A172 (cell line): ENCODE measurements around the gene STIMATE. TPM values are rescaled to one million over a fixed set of nuclear protein-coding genes. Genes with fewer than 3 reads are reported as not detected.
A peak's percentile ranks its signal among the peaks of the same experiment; 100 is the strongest.

Experiments
- DNase-seq: peaks from one replicate; pipeline ENCODE4 v3.0.0-alpha.2; 2015; ENCODE audit warnings: low spot score
- total RNA-seq: library from RNA; depleted of rRNA; stranded (reverse); fragments of >200 nt; shearing (Covaris generic); gene quantifications from 2 replicates; pipeline ENCODE4 v1.2.3, GENCODE V29; 2014

The STIMATE gene
- total RNA-seq, 1 experiment from 2014 or later: 10.2 TPM

DNA sequence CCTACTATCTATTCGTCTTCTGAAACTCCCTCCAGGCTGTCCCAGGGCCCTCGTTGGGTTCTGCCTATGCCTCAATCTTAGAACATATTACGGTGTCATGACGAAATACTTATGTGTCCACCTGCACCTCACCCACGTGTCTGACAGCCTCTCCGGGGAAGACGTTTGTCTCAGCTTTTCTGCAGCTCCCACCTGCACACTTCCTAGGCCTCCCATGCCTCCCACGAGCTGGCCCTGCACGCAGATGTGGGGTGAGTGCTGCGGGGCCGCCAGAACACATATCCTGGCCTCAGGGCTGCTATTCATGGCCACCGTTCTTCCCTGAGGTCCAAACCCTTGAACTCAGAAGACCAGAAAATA lies 55.4 kb downstream of the STIMATE start:
- no peak for DNase-seq

GRCh38 chr3:52841211-52841980 lies 56.0 kb downstream of the STIMATE start:
- DNase-seq: no peak

DNA sequence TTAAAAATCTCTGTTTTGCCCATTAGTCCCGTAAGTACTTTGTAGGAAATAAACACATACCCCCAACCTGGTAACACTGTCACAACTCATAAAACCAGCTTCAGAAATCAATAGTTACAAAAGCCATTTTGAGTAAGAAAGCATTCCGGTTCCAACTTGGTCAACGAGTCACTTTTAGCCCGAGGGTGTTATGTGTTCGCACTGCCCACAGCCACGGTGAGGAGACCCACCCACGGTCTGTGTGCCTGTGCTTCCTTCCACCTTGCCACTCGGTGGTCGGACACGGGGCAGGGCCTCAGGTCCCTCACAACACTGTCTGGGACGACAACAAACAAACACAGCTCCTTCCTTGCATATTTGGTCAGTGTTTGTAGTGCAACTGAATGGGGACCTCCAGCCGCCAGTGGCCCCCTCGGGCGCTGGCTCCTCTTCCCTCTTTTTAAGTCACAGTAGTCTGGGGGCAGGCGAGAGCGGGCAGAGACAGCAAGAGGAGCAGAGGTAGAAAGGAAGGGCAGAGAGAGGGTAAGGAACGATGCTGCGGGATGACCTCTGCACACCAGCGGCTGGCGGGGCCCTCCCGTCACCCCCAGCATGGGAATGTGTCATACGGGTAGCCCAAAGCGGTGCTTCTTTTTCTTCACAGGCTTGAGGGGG lies 57.3 kb downstream of the STIMATE start:
- no peak for DNase-seq

DNA sequence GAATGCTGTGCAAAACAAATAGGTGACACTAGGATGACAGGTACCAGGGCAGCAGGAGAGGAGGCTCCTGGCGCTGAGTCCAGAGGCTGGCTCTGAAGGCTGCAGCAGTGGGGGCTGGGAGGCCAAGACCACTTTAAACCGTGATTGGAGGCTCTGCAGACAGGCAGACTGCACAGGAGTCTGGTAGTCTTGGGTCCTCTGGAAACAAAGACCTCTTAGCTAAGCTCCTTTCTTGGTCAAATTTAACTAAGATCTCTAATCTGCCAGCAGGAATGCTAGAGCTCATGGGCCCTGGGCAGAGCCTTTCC lies 58.1 kb downstream of the STIMATE start:
- DNase-seq: no peak

GRCh38 chr3:52838561-52839267 lies 58.6 kb downstream of the STIMATE start:
- DNase-seq: no peak

GRCh38 chr3:52836986-52837385 lies 60.4 kb downstream of the STIMATE start:
- DNase-seq: no peak

GRCh38 chr3:52836471-52836845 lies 60.9 kb downstream of the STIMATE start:
- DNase-seq: no peak

- DNase-seq: no peak
These were observed 61.4 kb downstream of the STIMATE start for GRCh38 chr3:52835766-52836470.

GRCh38 chr3:52834871-52835501 lies 62.4 kb downstream of the STIMATE start, which contains the start of gene MUSTN1:
TSS of gene MUSTN1 (minus strand) at chr3:52835019. CDS start at chr3:52834948, 71 bp downstream.
- DNase-seq: no peak

- no peak for DNase-seq
These were observed 64.1 kb downstream of the STIMATE start for GRCh38 chr3:52833202-52833601.

DNA sequence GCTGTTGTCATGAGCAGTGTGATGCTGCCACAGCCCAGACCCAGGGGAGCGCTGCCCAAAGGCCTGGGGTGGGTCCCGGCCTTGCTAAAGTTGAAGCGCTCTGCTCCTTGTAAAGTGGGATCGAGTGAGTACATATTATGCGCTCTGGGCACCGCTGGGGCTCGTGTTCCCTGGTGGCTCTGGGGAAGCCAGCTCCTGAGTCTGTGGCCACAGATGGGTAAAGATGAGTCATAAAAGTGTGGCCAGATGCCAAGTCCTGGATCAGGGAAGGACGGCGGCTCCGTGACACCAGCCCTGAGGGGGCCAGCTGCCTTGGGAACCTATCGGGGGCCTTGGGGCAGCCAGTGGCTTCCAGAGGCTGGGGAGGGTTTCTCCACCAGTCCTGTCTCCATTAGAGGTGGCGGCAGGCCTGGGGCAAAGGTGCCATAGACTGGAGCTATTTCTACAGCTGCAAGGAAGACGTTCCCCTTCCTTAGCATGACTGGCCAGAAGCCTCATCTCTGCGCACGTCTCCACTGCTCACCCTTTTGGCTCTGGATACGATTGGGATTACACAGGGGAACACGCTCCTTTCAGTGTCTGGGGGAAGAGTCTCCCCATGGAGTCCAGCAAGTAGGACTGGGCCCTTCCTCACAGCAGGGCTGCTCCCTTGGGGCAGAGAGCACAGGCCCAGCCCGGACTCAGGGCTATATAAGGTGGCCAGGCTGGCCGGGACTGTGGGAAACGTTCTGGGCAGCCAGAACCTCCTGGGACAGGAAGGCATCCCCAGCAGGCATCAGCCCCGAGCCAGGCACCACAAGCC lies 65.6 kb downstream of the STIMATE start:
- DNase-seq: peak; percentile 83

DNA sequence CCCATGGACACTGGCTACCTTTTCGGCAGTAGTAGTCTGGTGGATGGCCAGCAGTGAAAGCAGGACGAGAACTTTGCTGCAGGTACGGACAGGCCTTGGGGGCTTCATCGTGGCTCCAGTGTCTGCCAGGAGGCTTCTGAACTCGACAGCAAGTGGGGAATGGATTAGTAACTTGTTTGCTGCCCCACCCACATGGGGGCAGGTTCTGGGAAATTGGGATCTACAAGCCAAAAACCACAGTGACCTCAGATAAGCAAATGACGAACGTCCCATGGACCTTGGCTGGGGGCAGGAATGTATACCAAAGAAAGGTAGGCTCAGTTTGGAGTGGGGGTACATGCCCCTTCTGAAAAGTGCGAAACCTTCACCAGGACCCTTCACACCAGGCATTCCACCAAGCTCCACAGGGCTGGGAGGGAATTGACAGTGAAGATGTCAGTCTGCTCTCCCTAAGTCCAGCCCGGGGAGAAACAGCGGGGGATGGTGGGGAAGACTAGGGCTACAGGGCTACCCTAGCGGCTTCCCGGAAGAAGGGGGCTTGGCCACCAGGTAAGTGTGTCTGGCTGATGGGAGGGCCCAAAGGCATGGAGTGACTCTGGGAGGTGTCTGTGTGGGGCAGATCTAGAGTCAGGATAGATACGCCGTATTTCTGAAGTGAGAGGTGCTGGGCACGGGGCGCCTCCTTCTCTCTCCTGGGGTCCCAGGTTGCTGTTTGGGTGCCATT lies 66.7 kb downstream of the STIMATE start, which contains the start of gene ITIH4:
Gene ITIH4 (minus strand): TSS at position 138 of the 724 bp plus-strand sequence. CDS start 30 bp downstream, at position 108.
- no peak for DNase-seq

GRCh38 chr3:52829906-52830463 lies 67.4 kb downstream of the STIMATE start:
- DNase-seq: no peak

DNA sequence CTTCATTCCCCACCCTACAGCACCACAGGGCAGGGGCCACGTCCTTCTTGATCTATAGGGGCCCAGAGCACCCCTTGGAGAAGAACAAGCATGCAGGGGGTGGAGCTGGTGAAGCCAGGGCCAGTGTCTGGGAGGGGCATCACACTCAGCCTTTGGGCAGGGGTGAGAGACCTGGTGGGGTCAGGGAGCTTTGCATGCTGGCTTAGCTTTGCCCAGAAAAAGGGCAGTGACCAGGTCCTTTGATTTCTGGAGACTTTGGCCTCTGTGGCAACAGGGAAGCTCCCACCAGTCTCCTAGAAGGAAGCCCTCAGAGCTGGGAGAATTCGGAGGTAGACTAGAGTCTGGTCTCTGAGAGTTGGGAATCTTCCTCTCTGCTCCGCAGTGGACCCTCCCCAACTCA lies 67.9 kb downstream of the STIMATE start:
- DNase-seq: no peak

- DNase-seq: no peak
These were observed 69.4 kb downstream of the STIMATE start for GRCh38 chr3:52827866-52828376.

GRCh38 chr3:52827441-52827840 lies 69.9 kb downstream of the STIMATE start:
- no peak for DNase-seq

GRCh38 chr3:52824037-52824436 lies 73.3 kb downstream of the STIMATE start:
- no peak for DNase-seq

DNA sequence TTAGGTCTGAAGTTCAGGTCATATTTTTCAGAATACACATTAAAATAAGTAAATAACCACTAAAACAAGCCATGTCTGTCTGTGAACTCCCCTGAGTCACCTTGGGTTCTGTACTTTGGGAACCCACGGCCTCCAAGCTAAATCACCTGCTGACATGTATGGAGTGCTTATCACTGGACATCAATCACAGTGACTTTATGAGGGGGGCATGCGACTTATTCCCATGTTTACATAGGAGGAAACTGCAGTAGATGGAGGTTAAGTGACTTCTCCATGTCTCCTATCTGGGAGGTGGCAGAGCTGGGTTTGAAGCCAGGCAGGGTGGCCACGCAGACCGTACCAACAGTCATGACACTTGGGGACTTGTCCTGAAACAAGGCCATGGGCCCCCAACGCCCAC lies 75.0 kb downstream of the STIMATE start:
- no peak for DNase-seq

DNA sequence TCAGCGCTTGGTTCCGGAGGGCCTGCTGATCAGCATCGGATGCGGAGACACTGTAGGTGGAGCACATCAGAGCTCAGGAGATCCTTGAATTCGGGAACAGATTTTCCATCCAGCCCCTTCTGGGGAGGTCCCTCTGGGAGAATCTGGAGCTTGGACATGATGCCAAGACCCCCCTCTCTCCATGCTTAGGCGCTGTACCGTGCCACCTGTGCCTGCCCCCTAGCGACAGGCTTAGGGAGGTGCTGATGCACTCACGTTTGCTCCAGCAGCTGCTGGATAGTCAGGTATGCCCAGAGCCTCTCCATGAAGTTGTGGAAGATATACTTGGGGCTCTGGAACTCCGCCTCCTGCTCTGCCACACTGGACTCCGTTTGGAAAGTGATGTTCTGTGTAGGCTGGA lies 76.6 kb downstream of the STIMATE start:
- no peak for DNase-seq

GRCh38 chr3:52819936-52820335 lies 77.4 kb downstream of the STIMATE start:
- DNase-seq: no peak
